ENCODE data around the gene EFCAB13. TPM values are rescaled to one million over a fixed set of nuclear protein-coding genes. Genes with fewer than 3 reads are reported as not detected.

The EFCAB13 gene
- total RNA-seq, 1 donor from 2014 or later, result 5.2 TPM

DNA sequence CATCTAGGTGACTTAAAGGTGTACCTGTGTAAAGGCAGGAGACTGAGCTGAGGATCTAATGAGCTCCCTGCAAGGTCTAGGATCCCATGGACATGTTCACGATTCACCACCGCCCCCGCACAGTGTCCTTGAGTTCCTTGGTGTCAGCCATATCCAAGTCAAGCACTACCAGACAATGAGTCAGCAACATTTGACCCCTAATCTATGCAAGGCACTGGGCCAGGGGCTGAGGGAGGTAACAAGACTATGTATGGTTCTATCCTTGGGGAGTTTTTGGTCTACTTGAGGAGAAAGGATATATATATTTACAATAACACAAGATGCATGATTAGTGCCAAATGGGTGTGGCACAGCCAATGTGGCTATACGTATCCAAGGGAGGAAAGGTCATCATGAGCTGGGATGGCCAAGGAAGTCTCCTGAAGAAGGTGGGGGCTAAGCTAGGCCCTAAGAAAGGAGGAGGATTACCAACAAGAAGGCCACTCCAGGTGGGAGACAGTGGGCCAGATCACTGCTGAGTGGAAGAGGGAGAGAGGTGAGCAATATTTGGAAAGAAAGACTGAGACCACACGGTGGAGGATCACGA lies 35.1 kb upstream of the EFCAB13 start:
- H3K27me3 Mint-ChIP-seq, result peaks cover 5% of the 10 kb centered on the region
- TF ChIP-seq, protein P1, sequence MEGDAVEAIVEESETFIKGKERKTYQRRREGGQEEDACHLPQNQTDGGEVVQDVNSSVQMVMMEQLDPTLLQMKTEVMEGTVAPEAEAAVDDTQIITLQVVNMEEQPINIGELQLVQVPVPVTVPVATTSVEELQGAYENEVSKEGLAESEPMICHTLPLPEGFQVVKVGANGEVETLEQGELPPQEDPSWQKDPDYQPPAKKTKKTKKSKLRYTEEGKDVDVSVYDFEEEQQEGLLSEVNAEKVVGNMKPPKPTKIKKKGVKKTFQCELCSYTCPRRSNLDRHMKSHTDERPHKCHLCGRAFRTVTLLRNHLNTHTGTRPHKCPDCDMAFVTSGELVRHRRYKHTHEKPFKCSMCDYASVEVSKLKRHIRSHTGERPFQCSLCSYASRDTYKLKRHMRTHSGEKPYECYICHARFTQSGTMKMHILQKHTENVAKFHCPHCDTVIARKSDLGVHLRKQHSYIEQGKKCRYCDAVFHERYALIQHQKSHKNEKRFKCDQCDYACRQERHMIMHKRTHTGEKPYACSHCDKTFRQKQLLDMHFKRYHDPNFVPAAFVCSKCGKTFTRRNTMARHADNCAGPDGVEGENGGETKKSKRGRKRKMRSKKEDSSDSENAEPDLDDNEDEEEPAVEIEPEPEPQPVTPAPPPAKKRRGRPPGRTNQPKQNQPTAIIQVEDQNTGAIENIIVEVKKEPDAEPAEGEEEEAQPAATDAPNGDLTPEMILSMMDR (IDR thresholded peaks at IDR 0.05; ENCODE audit: unreplicated experiment), result no peak
- H3K4me3 Mint-ChIP-seq (ENCODE audit: low read depth), result no peak overlapping the region
- peaks cover 2% of the 10 kb centered on the region for H3K4me1 Mint-ChIP-seq (ENCODE audit: low read depth)
- no peaks in the 10 kb centered on the region for H3K9me3 Mint-ChIP-seq (ENCODE audit: low read depth)
- no peaks in the 10 kb centered on the region for H3K36me3 Mint-ChIP-seq (ENCODE audit: insufficient read depth)
- H3K27ac Mint-ChIP-seq, result no peak overlapping the region
- no peak for DNase-seq (ENCODE audit: low spot score, unreplicated experiment)

DNA sequence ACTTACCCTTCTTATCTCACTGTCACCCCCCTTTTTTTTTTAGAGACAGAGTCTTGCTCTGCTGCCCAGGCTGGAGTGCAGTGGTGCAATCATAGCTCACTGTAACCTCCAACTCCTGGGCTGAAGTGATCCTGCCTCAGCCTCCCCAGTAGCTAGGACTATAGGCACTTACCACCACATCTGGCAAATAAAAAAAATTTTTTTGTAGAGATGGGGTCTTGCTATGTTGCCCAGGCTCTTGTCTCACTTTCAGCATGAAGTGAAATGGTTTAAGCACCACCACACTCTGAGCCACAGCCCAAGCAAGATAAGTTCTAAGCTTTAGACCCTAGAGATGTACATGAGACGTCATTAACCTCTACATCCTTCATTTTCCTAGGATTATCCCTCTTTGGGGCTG lies 34.5 kb upstream of the EFCAB13 start:
- H3K4me1 Mint-ChIP-seq (ENCODE audit: low read depth), result peaks cover 2% of the 10 kb centered on the region
- H3K27ac Mint-ChIP-seq, result no peak overlapping the region
- H3K4me3 Mint-ChIP-seq (ENCODE audit: low read depth), result no peak overlapping the region
- H3K9me3 Mint-ChIP-seq (ENCODE audit: low read depth), result no peaks in the 10 kb centered on the region
- DNase-seq (ENCODE audit: low spot score, unreplicated experiment), result no peak
- H3K27me3 Mint-ChIP-seq, result peaks cover 3% of the 10 kb centered on the region
- no peaks in the 10 kb centered on the region for H3K36me3 Mint-ChIP-seq (ENCODE audit: insufficient read depth)
- TF ChIP-seq, protein P1 (IDR thresholded peaks at IDR 0.05; ENCODE audit: unreplicated experiment), result no peak

DNA sequence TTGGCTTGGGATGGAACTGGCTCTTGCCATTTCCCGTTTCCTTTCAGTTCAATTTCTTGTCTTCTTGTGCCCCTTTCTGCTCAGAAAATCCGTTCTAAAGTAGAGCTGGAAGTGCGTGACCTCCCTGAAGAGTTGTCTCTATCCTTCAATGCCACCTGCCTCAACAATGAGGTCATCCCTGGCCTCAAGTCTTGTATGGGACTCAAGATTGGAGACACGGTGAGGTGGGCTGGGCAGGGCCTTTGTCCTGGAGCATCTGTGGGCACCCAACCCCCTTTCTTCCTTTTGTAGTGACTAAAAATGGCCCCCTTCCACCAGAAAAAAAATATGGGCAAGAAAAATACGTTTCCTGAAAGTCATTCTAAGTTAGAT lies 32.9 kb upstream of the EFCAB13 start:
- Mint-ChIP-seq H3K9me3 (ENCODE audit: low read depth) (no peaks in the 10 kb centered on the region), H3K4me3 (ENCODE audit: low read depth) (no peak overlapping the region), H3K27me3 (peaks cover 3% of the 10 kb centered on the region), H3K36me3 (ENCODE audit: insufficient read depth) (no peaks in the 10 kb centered on the region), H3K4me1 (ENCODE audit: low read depth) (peaks cover 2% of the 10 kb centered on the region), H3K27ac (no peak overlapping the region)
- no peak for DNase-seq (ENCODE audit: low spot score, unreplicated experiment)
- TF ChIP-seq, protein P1 (IDR thresholded peaks at IDR 0.05; ENCODE audit: unreplicated experiment), result no peak

DNA sequence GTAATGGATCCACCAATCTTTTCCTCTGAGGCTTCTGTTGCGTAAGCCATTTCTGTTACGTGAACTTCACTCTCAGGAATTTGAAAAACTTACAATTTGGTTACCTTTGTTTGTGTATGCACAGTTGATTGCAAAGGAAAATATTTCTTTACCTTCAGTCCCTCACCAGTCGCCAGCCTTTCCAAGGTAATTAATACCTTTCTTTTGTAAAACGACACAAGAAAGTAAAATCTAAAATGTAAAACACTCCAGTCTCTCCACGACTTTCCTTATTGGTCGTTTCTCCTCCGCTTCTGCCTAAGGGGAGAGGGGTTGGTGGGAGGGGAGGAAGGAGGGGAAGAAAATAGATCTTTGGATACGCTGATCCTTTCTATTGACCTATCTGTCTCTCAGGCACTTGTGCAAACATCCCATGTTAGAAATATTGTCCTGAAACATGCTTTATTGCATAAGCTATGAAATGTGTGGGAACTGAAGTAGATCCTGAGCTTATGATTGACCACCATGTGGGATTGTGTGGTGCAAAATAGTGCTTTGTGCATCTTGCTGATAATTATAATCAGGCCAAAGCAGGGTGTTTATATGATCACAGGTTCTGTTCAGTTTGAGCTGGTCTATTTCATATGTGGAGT lies 32.4 kb upstream of the EFCAB13 start:
- TF ChIP-seq, protein P1 (IDR thresholded peaks at IDR 0.05; ENCODE audit: unreplicated experiment), result no peak
- Mint-ChIP-seq H3K27me3 (peaks cover 3% of the 10 kb centered on the region), H3K27ac (no peak overlapping the region), H3K36me3 (ENCODE audit: insufficient read depth) (no peaks in the 10 kb centered on the region), H3K4me3 (ENCODE audit: low read depth) (no peak overlapping the region), H3K9me3 (ENCODE audit: low read depth) (no peaks in the 10 kb centered on the region), H3K4me1 (ENCODE audit: low read depth) (peaks cover 2% of the 10 kb centered on the region)
- DNase-seq (ENCODE audit: low spot score, unreplicated experiment), result no peak

DNA sequence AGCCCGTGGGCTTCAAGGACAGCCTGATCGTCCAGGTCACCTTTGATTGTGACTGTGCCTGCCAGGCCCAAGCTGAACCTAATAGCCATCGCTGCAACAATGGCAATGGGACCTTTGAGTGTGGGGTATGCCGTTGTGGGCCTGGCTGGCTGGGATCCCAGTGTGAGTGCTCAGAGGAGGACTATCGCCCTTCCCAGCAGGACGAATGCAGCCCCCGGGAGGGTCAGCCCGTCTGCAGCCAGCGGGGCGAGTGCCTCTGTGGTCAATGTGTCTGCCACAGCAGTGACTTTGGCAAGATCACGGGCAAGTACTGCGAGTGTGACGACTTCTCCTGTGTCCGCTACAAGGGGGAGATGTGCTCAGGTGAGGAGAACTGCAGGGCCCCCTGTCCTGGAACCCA lies 31.5 kb upstream of the EFCAB13 start:
- TF ChIP-seq, protein P1 (IDR thresholded peaks at IDR 0.05; ENCODE audit: unreplicated experiment), result no peak
- no peak overlapping the region for H3K4me3 Mint-ChIP-seq (ENCODE audit: low read depth)
- H3K27me3 Mint-ChIP-seq, result peaks cover 3% of the 10 kb centered on the region
- no peaks in the 10 kb centered on the region for H3K9me3 Mint-ChIP-seq (ENCODE audit: low read depth)
- no peak for DNase-seq (ENCODE audit: low spot score, unreplicated experiment)
- no peaks in the 10 kb centered on the region for H3K36me3 Mint-ChIP-seq (ENCODE audit: insufficient read depth)
- no peak overlapping the region for H3K27ac Mint-ChIP-seq
- H3K4me1 Mint-ChIP-seq (ENCODE audit: low read depth), result peaks cover 2% of the 10 kb centered on the region

Measured in progenitor cell of endocrine pancreas (in vitro differentiated cells).